Testis (tissue), 3 donors: ENCODE measurements around the gene TSC22D3. TPM values are rescaled to one million over a fixed set of nuclear protein-coding genes. Genes with fewer than 3 reads are reported as not detected.

Experiments used
- DNase-seq: peaks from one replicate; pipeline ENCODE4 v3.0.0-alpha.2; 2019
- H3K27ac ChIP-seq, 2 donors: fragments of 200-600 bp; sonication (generic); one replicate each; pipeline ENCODE4 v1.5.1; 2019
- H3K27me3 ChIP-seq: fragments of 200-600 bp; sonication (generic); one replicate; pipeline ENCODE4 v1.5.1; 2019
- H3K36me3 ChIP-seq: fragments of 200-600 bp; sonication (generic); one replicate; pipeline ENCODE4 v1.5.1; 2017; ENCODE audit warnings: low read depth; ENCODE audit errors: missing control alignments
- H3K4me1 ChIP-seq: fragments of 200-600 bp; sonication (generic); one replicate; pipeline ENCODE4 v1.5.1; 2019
- H3K4me3 ChIP-seq, 2 donors: fragments of 200-600 bp; sonication (generic); one replicate each; pipeline ENCODE4 v1.5.1; 2017 to 2019
- H3K9me3 ChIP-seq: fragments of 200-600 bp; sonication (generic); one replicate; pipeline ENCODE4 v1.5.1; 2017
- CTCF ChIP-seq, 3 experiments: fragments of 450-650 bp in 2 of 3; fragments of 200-600 bp in 1 of 3; sonication (generic) in 1 of 3; IDR thresholded peaks; one replicate each; pipeline ENCODE4 v1.5.1; 2016 to 2019; ENCODE audit warnings: antibody characterized with exemption in 3 of 3, mild to moderate bottlenecking in 2 of 3, moderate library complexity in 1 of 3
- POLR2A ChIP-seq: fragments of 450-650 bp; IDR thresholded peaks from one replicate; pipeline ENCODE4 v1.6.1; 2017; ENCODE audit warnings: antibody characterized with exemption, mild to moderate bottlenecking, moderate library complexity
- WGBS, 2 donors: methylation state at CpG; one replicate each; pipeline ENCODE4 v1.1.5; 2018; 5-methylcytosine and 5-hydroxymethylcytosine counted together
- intact Hi-C: fragments of 100-400 bp; cut with DNase I; formaldehyde crosslinking; loops from one replicate; pipeline ENCODE4 v1.15.1; 2023; ENCODE audit warnings: low total_unique reads
- polyA plus RNA-seq: library from polyadenylated mRNA; stranded (reverse); fragments of 350-450 nt; fragmentation: Illumina TruSeq; extraction: RNeasy Lipid Tissue Mini Kit (QIAGEN cat#74804); gene quantifications from one replicate; pipeline ENCODE4 v1.2.3, GENCODE V29; 2014; ENCODE audit warnings: low read depth, low replicate concordance; ENCODE audit not compliant: insufficient read depth
- total RNA-seq, 2 donors: library from RNA; depleted of rRNA; stranded (reverse); fragments of >200 nt; gene quantifications; one replicate each; pipeline ENCODE4 v1.2.3, GENCODE V29; 2016

Gene TSC22D3
- total and polyA plus RNA-seq, 3 donors from 2014 or later = 65.5 to 123 (median 98.4) TPM

GRCh38 chrX:107731831-107732502, 43.6 kb downstream of the TSC22D3 start:
- Histone ChIP-seq H3K9me3 (no peaks in the 10 kb centered on the region), H3K36me3 (no peaks in the 10 kb centered on the region), H3K4me3 (no peak overlapping the region), H3K27ac (peak overlapping the region in 1 of 2 donors; percentile 56), H3K4me1 (peaks cover 29% of the 10 kb centered on the region), H3K27me3 (no peaks in the 10 kb centered on the region)
- TF ChIP-seq POLR2A = no peak
- no peak for TF ChIP-seq CTCF (IDR thresholded peaks at IDR 0.05)
- WGBS, 2 donors = 27 to 35% methylated on average over 3 to 7 of the region's 7 CpGs
- intact Hi-C loops = no loop called here
- peak; percentile 88 for DNase-seq

- TF ChIP-seq POLR2A (no peak), CTCF (IDR thresholded peaks at IDR 0.05) (no peak)
- H3K27me3 ChIP-seq = no peaks in the 10 kb centered on the region
- H3K36me3 ChIP-seq = no peaks in the 10 kb centered on the region
- intact Hi-C loops = no loop called here
- 56 to 78% methylated on average over 5 to 9 of the region's 9 CpGs for WGBS, 2 donors
- no peak overlapping the region for H3K4me3 ChIP-seq
- H3K9me3 ChIP-seq = no peaks in the 10 kb centered on the region
- H3K4me1 ChIP-seq = peaks cover 29% of the 10 kb centered on the region
- peak overlapping the region in 1 of 2 donors; percentile 56 for H3K27ac ChIP-seq
- DNase-seq = no peak
Observed at GRCh38 chrX:107730991-107731766, 44.4 kb downstream of the TSC22D3 start.

GRCh38 chrX:107730298-107730655, 45.3 kb downstream of the TSC22D3 start:
- Histone ChIP-seq H3K27me3 (no peaks in the 10 kb centered on the region), H3K27ac (peak overlapping the region in 1 of 2 donors; percentile 48), H3K36me3 (no peaks in the 10 kb centered on the region), H3K9me3 (no peaks in the 10 kb centered on the region), H3K4me1 (peaks cover 33% of the 10 kb centered on the region), H3K4me3 (no peak overlapping the region)
- no peak for DNase-seq
- intact Hi-C loops = no loop called here
- TF ChIP-seq POLR2A (no peak), CTCF (IDR thresholded peaks at IDR 0.05) (no peak)
- WGBS, 2 donors = 56 to 63% methylated on average over 1 of the region's 1 CpG

GRCh38 chrX:107729558-107730297, 45.9 kb downstream of the TSC22D3 start:
- H3K9me3 ChIP-seq = no peaks in the 10 kb centered on the region
- H3K36me3 ChIP-seq = no peaks in the 10 kb centered on the region
- H3K4me3 ChIP-seq = no peak overlapping the region
- WGBS, 2 donors = 58 to 76% methylated on average over 6 to 8 of the region's 8 CpGs
- peak overlapping the region in 1 of 2 donors; percentile 48 for H3K27ac ChIP-seq
- H3K27me3 ChIP-seq = no peaks in the 10 kb centered on the region
- intact Hi-C loops = no loop called here
- TF ChIP-seq CTCF (IDR thresholded peaks at IDR 0.05) (no peak), POLR2A (no peak)
- peaks cover 33% of the 10 kb centered on the region for H3K4me1 ChIP-seq
- no peak for DNase-seq
